Measurements from ENCODE around the gene KLF11. TPM values are rescaled to one million over a fixed set of nuclear protein-coding genes. Genes with fewer than 3 reads are reported as not detected.
A peak's percentile ranks its signal among the peaks of the same experiment; 100 is the strongest.

Gene KLF11
- polyA plus RNA-seq, 3 donors = 21.0 to 69.8 (median 25.3) TPM

DNA sequence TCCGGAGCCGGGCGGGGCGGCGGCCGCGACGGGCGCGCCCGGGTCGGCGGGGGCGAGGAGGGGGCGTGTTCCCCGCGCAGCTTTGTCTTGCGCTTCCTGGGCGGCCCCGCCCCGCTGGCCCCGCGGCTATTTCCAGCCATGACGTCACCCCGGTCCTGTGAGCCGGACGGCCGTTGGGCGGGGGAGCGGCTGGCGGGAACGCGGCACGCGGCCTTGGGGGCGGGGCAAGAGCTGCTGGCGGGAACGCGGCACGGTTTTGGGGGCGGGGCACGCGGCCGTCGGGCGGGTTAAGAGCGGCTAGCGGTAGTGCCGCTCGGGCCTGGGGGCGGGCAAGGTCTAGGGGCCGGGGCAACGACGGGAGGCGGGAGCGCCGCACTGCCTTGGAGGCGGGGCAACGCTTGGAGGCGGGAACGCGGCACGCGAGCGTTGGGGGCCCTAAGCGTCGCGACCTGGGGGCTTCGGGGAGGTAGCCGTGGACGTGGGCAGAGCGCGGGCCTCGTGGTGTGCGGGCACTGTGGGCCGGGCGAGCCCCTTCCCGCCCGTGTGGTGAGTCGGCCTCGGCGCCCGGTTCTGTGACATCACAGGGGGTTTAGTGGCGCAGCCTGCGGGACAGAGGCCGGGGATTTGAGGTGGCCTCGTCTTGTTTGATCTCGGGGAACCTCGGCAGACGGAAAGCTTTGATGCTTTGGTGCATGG is 704 bp downstream of the KLF11 start:
- peaks cover 50% of the 10 kb centered on the region for H4K20me1 ChIP-seq (ENCODE audit: insufficient read depth, low read length)
- WGBS (ENCODE audit: insufficient coverage) = 26% methylated on average over 90 of the region's 90 CpGs
- H3K4me2 ChIP-seq (replicated peaks; ENCODE audit: extremely low read depth, low read length, poor library complexity, severe bottlenecking) = peak overlapping the region; percentile 73
- peaks cover 28 to 33% of the 10 kb centered on the region in 2 donors for H3K36me3 ChIP-seq (replicated peaks in 1 of 2; ENCODE audit: control insufficient read depth in 1 of 2, insufficient read depth in 2 of 2, low read length in 2 of 2)
- no peaks in the 10 kb centered on the region for H3K27me3 ChIP-seq (ENCODE audit: control insufficient read depth in 2 of 2, insufficient read depth in 2 of 2, low read length in 2 of 2)
- H3K27ac ChIP-seq (ENCODE audit: low read depth in 1 of 2, low read length in 2 of 2) = peak overlapping the region; percentile 66 to 79
- peak overlapping the region; percentile 86 for H3K9ac ChIP-seq (ENCODE audit: insufficient read depth, low read length, poor library complexity, severe bottlenecking)
- peaks cover 16 to 34% of the 10 kb centered on the region in 2 donors for H3K4me1 ChIP-seq (ENCODE audit: control insufficient read depth in 1 of 2, insufficient read depth in 2 of 2, low read length in 2 of 2)
- H3K4me1 Mint-ChIP-seq = peaks cover 46% of the 10 kb centered on the region
- intact Hi-C loops (cut with micrococcal nuclease) = loop anchor here (10.0 kb wide), 2 partner anchors 229 to 489 kb away; partner anchors contain the start of gene ADAM17 (in 1 of the 2)
- H3K9me3 Mint-ChIP-seq = peaks cover 0 to 2% (median 0%) of the 10 kb centered on the region in 7 donors
- DNase-seq = peak; percentile 90 to 97 (median 96)
- no peak for TF ChIP-seq CTCF (IDR thresholded peaks at IDR 0.05)
- H3K4me3 ChIP-seq (replicated peaks in 1 of 3; ENCODE audit: low read depth in 2 of 3, low read length in 3 of 3) = peak overlapping the region; percentile 39 to 57 (median 44)
- peak overlapping the region; percentile 73 to 79 for H3K4me3 Mint-ChIP-seq
- H3K27ac Mint-ChIP-seq = peak overlapping the region; percentile 13 to 98 (median 76)
- H3K36me3 Mint-ChIP-seq = peaks cover 48 to 53% of the 10 kb centered on the region in 2 donors
- peaks cover 14% of the 10 kb centered on the region for H3K79me2 ChIP-seq (ENCODE audit: insufficient read depth, low read length)
- no peak overlapping the region for H2AFZ ChIP-seq (ENCODE audit: insufficient read depth, low read depth, low read length, poor library complexity, severe bottlenecking)
- H3K9me3 ChIP-seq (replicated peaks in 1 of 2; ENCODE audit: control insufficient read depth in 1 of 2, insufficient read depth in 1 of 2, low read length in 2 of 2) = no peaks in the 10 kb centered on the region
- H3K27me3 Mint-ChIP-seq (ENCODE audit: low read depth in 3 of 3) = peaks cover 2 to 25% (median 11%) of the 10 kb centered on the region in 3 donors

GRCh38 chr2:10045561-10046355 is 2.4 kb downstream of the KLF11 start:
- WGBS (ENCODE audit: insufficient coverage) = 97% methylated on average over 12 of the region's 20 CpGs
- H3K4me3 ChIP-seq (replicated peaks in 1 of 3; ENCODE audit: low read depth in 2 of 3, low read length in 3 of 3) = no peak overlapping the region

More at GRCh38 chr2:10045561-10046355, 2.4 kb downstream of the KLF11 start:
- Histone ChIP-seq H3K27me3 (ENCODE audit: control insufficient read depth in 2 of 2, insufficient read depth in 2 of 2, low read length in 2 of 2) (no peaks in the 10 kb centered on the region), H3K36me3 (replicated peaks in 1 of 2; ENCODE audit: control insufficient read depth in 1 of 2, insufficient read depth in 2 of 2, low read length in 2 of 2) (peaks cover 40 to 45% of the 10 kb centered on the region in 2 donors), H3K9ac (ENCODE audit: insufficient read depth, low read length, poor library complexity, severe bottlenecking) (no peak overlapping the region), H4K20me1 (ENCODE audit: insufficient read depth, low read length) (peaks cover 67% of the 10 kb centered on the region), H3K27ac (ENCODE audit: low read depth in 1 of 2, low read length in 2 of 2) (no peak overlapping the region), H2AFZ (ENCODE audit: insufficient read depth, low read depth, low read length, poor library complexity, severe bottlenecking) (no peak overlapping the region), H3K4me1 (ENCODE audit: control insufficient read depth in 1 of 2, insufficient read depth in 2 of 2, low read length in 2 of 2) (peaks cover 16 to 34% of the 10 kb centered on the region in 2 donors), H3K79me2 (ENCODE audit: insufficient read depth, low read length) (peaks cover 21% of the 10 kb centered on the region), H3K9me3 (replicated peaks in 1 of 2; ENCODE audit: control insufficient read depth in 1 of 2, insufficient read depth in 1 of 2, low read length in 2 of 2) (no peaks in the 10 kb centered on the region), H3K4me2 (replicated peaks; ENCODE audit: extremely low read depth, low read length, poor library complexity, severe bottlenecking) (no peak overlapping the region)
- intact Hi-C loops (cut with micrococcal nuclease) = loop anchor here (5.0 to 10.0 kb wide), 3 partner anchors 231 to 491 kb away; partner anchors contain the start of gene ADAM17 (in 1 of the 2)
- H3K36me3 Mint-ChIP-seq = peaks cover 55 to 66% of the 10 kb centered on the region in 2 donors
- peaks cover 0 to 2% (median 0%) of the 10 kb centered on the region in 7 donors for H3K9me3 Mint-ChIP-seq
- TF ChIP-seq CTCF (IDR thresholded peaks at IDR 0.05) = no peak
- H3K27me3 Mint-ChIP-seq (ENCODE audit: low read depth in 3 of 3) = peaks cover 2 to 21% (median 9%) of the 10 kb centered on the region in 3 donors
- H3K4me3 Mint-ChIP-seq = no peak overlapping the region
- no peak for DNase-seq
- peak overlapping the region in 2 of 7 donors; percentile 56 to 67 for H3K27ac Mint-ChIP-seq
- H3K4me1 Mint-ChIP-seq = peaks cover 42% of the 10 kb centered on the region
